A549 (cell line): ENCODE data around the gene TMEM92. TPM values are rescaled to one million over a fixed set of nuclear protein-coding genes. Genes with fewer than 3 reads are reported as not detected.

Experiments used
- ATAC-seq, 2 experiments: fragments of 200-7000 bp in 1 of 2; fragments of >200 bp in 1 of 2; cut with Nextera tagmentation in 1 of 2; cut with Tn5 transposase in 1 of 2; 3 replicates each; pipeline versions ENCODE4 v1.8.0 to v1.9.1; 2018 to 2020; ENCODE audit warnings: mild to moderate bottlenecking in 1 of 2, moderate library complexity in 1 of 2
- CTCF ChIA-PET: fragments of 300-600 bp; sonication (Branson Sonifier 250); formaldehyde crosslinking; extraction: SDS; loops from one replicate; lab custom pipeline; 2021; ENCODE audit warnings: antibody characterized with exemption, inconsistent platforms; lab: Yijun Ruan, JAX
- POLR2A ChIA-PET: fragments of 350-600 bp; formaldehyde crosslinking; extraction: SDS; loops from one replicate; lab custom pipeline; 2021; ENCODE audit warnings: antibody characterized with exemption, inconsistent platforms; lab: Yijun Ruan, JAX
- DNase-seq, 2 experiments: peaks; one replicate each; pipeline versions ENCODE4 v3.0.0 to v3.0.0-alpha.2; 2011 to 2016; ENCODE audit warnings: low read depth in 1 of 2, low spot score in 1 of 2
- FAIRE-seq: peaks from 2 replicates; lab custom pipeline; 2011; peaks lifted over from hg19 to GRCh38; lab: Jason Lieb, UNC
- H3K27ac ChIP-seq, 2 experiments: fragments of >200 bp; sonication (Bioruptor Twin); formaldehyde crosslinking; 3 replicates each; pipeline ENCODE4 v1.5.1; 2016 to 2017
- H3K4me1 ChIP-seq: fragments of >200 bp; sonication (Bioruptor Twin); formaldehyde crosslinking; 3 replicates; pipeline ENCODE4 v1.6.1; 2016
- H3K4me2 ChIP-seq: fragments of >200 bp; sonication (Bioruptor Twin); formaldehyde crosslinking; 3 replicates; pipeline ENCODE4 v1.6.1; 2016
- H3K4me3 ChIP-seq: fragments of >200 bp; sonication (Bioruptor Twin); formaldehyde crosslinking; 3 replicates; pipeline ENCODE4 v1.5.1; 2016
- H3K9me3 ChIP-seq: fragments of >200 bp; sonication (Bioruptor Twin); formaldehyde crosslinking; 3 replicates; pipeline ENCODE4 v1.6.1; 2016
- BHLHE40 ChIP-seq: IDR thresholded peaks from 2 replicates; pipeline ENCODE4 v1.6.1; 2012; ENCODE audit warnings: low read depth, low read length, inconsistent platforms
- CBX2 ChIP-seq: fragments of 200-600 bp; sonication (generic); IDR thresholded peaks from 2 replicates; pipeline ENCODE4 v1.6.1; 2016; ENCODE audit warnings: low read depth, mild to moderate bottlenecking, borderline replicate concordance
- CBX8 ChIP-seq: fragments of 200-600 bp; sonication (generic); IDR thresholded peaks from 2 replicates; pipeline ENCODE4 v1.6.1; 2016
- CHD2 ChIP-seq: fragments of 150-350 bp; IDR thresholded peaks from 2 replicates; pipeline ENCODE4 v1.6.1; 2014; ENCODE audit warnings: low read length; ENCODE audit not compliant: partially characterized antibody
- CTCF ChIP-seq: fragments of >200 bp; sonication (Bioruptor Twin); formaldehyde crosslinking; IDR thresholded peaks from 3 replicates; pipeline ENCODE4 v1.5.1; 2016
- E2F6 ChIP-seq: IDR thresholded peaks from 2 replicates; pipeline ENCODE4 v1.6.1; 2012; ENCODE audit warnings: low read depth, borderline replicate concordance
- EHF ChIP-seq: fragments of 250-450 bp; sonication (Bioruptor Pico); IDR thresholded peaks from 2 replicates; pipeline ENCODE4 v1.5.0; 2020; ENCODE audit warnings: mild to moderate bottlenecking
- EHMT2 ChIP-seq: fragments of 200-600 bp; sonication (generic); IDR thresholded peaks from 2 replicates; pipeline ENCODE4 v1.6.1; 2016; ENCODE audit warnings: antibody characterized with exemption, low read depth, mild to moderate bottlenecking, moderate library complexity
- EP300 ChIP-seq, 2 experiments: fragments of >200 bp; sonication (Bioruptor Twin); formaldehyde crosslinking; IDR thresholded peaks; 2 replicates in 1 of 2; 3 replicates in 1 of 2; pipeline ENCODE4 v1.6.1; 2016 to 2017
- FOSL2 ChIP-seq, 2 experiments: fragments of 450-650 bp in 1 of 2; fragments of >200 bp in 1 of 2; sonication (Bioruptor Twin) in 1 of 2; formaldehyde crosslinking; IDR thresholded peaks; 2 replicates each; pipeline versions ENCODE4 v1.5.0 to v1.6.1; 2016 to 2020; ENCODE audit warnings: mild to moderate bottlenecking in 1 of 2, moderate library complexity in 1 of 2
- FOXS1 ChIP-seq: fragments of 250-450 bp; sonication (Bioruptor Pico); IDR thresholded peaks from 2 replicates; pipeline ENCODE4 v1.5.0; 2020; ENCODE audit warnings: mild to moderate bottlenecking, moderate library complexity
- GATA3 ChIP-seq: IDR thresholded peaks from 2 replicates; pipeline ENCODE4 v1.6.1; 2012; ENCODE audit warnings: borderline replicate concordance
- HOXA7 ChIP-seq: fragments of 250-450 bp; sonication (Bioruptor Pico); IDR thresholded peaks from 2 replicates; pipeline ENCODE4 v1.5.0; 2020; ENCODE audit warnings: mild to moderate bottlenecking, moderate library complexity
- HOXB13 ChIP-seq: fragments of 250-450 bp; sonication (Bioruptor Pico); IDR thresholded peaks from 2 replicates; pipeline ENCODE4 v1.5.0; 2020; ENCODE audit warnings: low read depth, mild to moderate bottlenecking, moderate library complexity
- HOXB5 ChIP-seq: fragments of 250-450 bp; sonication (Bioruptor Pico); IDR thresholded peaks from 2 replicates; pipeline ENCODE4 v1.5.0; 2020; ENCODE audit warnings: mild to moderate bottlenecking, moderate library complexity
- JUN ChIP-seq, 2 experiments: fragments of >200 bp; sonication (Bioruptor Twin); formaldehyde crosslinking; IDR thresholded peaks; 2 replicates in 1 of 2; 3 replicates in 1 of 2; pipeline ENCODE4 v1.6.1; 2016 to 2017
- KDM5A ChIP-seq: fragments of 200-600 bp; sonication (generic); IDR thresholded peaks from 2 replicates; pipeline ENCODE4 v1.6.1; 2016; ENCODE audit warnings: antibody characterized with exemption, mild to moderate bottlenecking
- MAFK ChIP-seq: fragments of 450-650 bp; IDR thresholded peaks from 2 replicates; pipeline ENCODE4 v1.6.1; 2014; ENCODE audit not compliant: partially characterized antibody
- MAX ChIP-seq: IDR thresholded peaks from 2 replicates; pipeline ENCODE4 v1.6.1; 2012
- MYC ChIP-seq: IDR thresholded peaks from 2 replicates; pipeline ENCODE4 v1.6.1; 2012; ENCODE audit warnings: mild to moderate bottlenecking, inconsistent platforms, low read length, improper control_type of control experiment, borderline replicate concordance
- NFE2L2 ChIP-seq: fragments of 150-350 bp; conservative IDR thresholded peaks from 2 replicates; pipeline ENCODE4 v1.6.1; 2014; ENCODE audit warnings: low read length
- NPAS2 ChIP-seq: fragments of 250-450 bp; sonication (Bioruptor Pico); IDR thresholded peaks from 2 replicates; pipeline ENCODE4 v1.8.0; 2022; ENCODE audit warnings: mild to moderate bottlenecking, moderate library complexity, borderline replicate concordance
- NR3C1 ChIP-seq: fragments of >200 bp; sonication (Bioruptor Twin); formaldehyde crosslinking; IDR thresholded peaks from 3 replicates; pipeline ENCODE4 v1.6.1; 2017
- PHF8 ChIP-seq: fragments of 200-600 bp; sonication (generic); IDR thresholded peaks from 2 replicates; pipeline ENCODE4 v1.6.1; 2016; ENCODE audit warnings: low read depth, mild to moderate bottlenecking, antibody characterized with exemption, moderate library complexity, borderline replicate concordance
- POLR2A ChIP-seq: IDR thresholded peaks from 2 replicates; pipeline ENCODE4 v1.6.1; 2012; ENCODE audit warnings: mild to moderate bottlenecking, low read length
- POLR2AphosphoS2 ChIP-seq: conservative IDR thresholded peaks from 2 replicates; pipeline ENCODE4 v1.6.1; 2012; ENCODE audit warnings: low read length, improper control_type of control experiment, inconsistent platforms
- RAD21 ChIP-seq, 2 experiments: fragments of >200 bp in 1 of 2; sonication (Bioruptor Twin) in 1 of 2; formaldehyde crosslinking in 1 of 2; IDR thresholded peaks in 1 of 2; conservative IDR thresholded peaks in 1 of 2; 2 replicates in 1 of 2; 3 replicates in 1 of 2; pipeline ENCODE4 v1.6.1; 2012 to 2018; ENCODE audit warnings: inconsistent platforms in 1 of 2
- RCOR1 ChIP-seq: fragments of 150-350 bp; IDR thresholded peaks from 2 replicates; pipeline ENCODE4 v1.6.1; 2014; ENCODE audit warnings: antibody characterized with exemption, low read length, low read depth
- REST ChIP-seq: fragments of 200-600 bp; sonication (generic); IDR thresholded peaks from 2 replicates; pipeline ENCODE4 v1.6.1; 2016; ENCODE audit warnings: antibody characterized with exemption, mild to moderate bottlenecking, moderate library complexity
- RFX5 ChIP-seq: fragments of 450-650 bp; IDR thresholded peaks from 2 replicates; pipeline ENCODE4 v1.7.1; 2014; ENCODE audit warnings: antibody characterized with exemption, mild to moderate bottlenecking, moderate library complexity
- RNF2 ChIP-seq: fragments of 200-600 bp; sonication (generic); IDR thresholded peaks from 2 replicates; pipeline ENCODE4 v1.6.1; 2016; ENCODE audit warnings: low read depth, mild to moderate bottlenecking, antibody characterized with exemption, moderate library complexity, borderline replicate concordance
- SMC3 ChIP-seq: fragments of >200 bp; sonication (Bioruptor Twin); formaldehyde crosslinking; IDR thresholded peaks from 3 replicates; pipeline ENCODE4 v1.6.1; 2018; ENCODE audit warnings: inconsistent platforms
- TFCP2L1 ChIP-seq: fragments of 250-450 bp; sonication (Bioruptor Pico); IDR thresholded peaks from 2 replicates; pipeline ENCODE4 v1.5.0; 2021; ENCODE audit warnings: mild to moderate bottlenecking
- TP53 ChIP-seq: fragments of 250-450 bp; sonication (Bioruptor Pico); IDR thresholded peaks from 2 replicates; pipeline ENCODE4 v1.5.0; 2021; ENCODE audit warnings: mild to moderate bottlenecking, moderate library complexity
- ZC3H11A ChIP-seq: fragments of 450-650 bp; IDR thresholded peaks from 2 replicates; pipeline ENCODE4 v1.6.1; 2014; ENCODE audit warnings: antibody characterized with exemption, mild to moderate bottlenecking
- ZFP36 ChIP-seq: fragments of 450-650 bp; IDR thresholded peaks from 2 replicates; pipeline ENCODE4 v1.6.1; 2014; ENCODE audit warnings: borderline replicate concordance; ENCODE audit not compliant: partially characterized antibody
- WGBS: methylation state at CpG from one replicate; pipeline ENCODE4 v1.1.6; 2017; ENCODE audit errors: missing lambda C conversion rate; 5-methylcytosine and 5-hydroxymethylcytosine counted together
- polyA plus RNA-seq, 4 experiments: library from polyadenylated mRNA; depleted of rRNA in 3 of 4; stranded (reverse); fragments of >200 nt; fragmentation: RNase III in 1 of 4; extraction: RNeasy Plus Mini Kit Qiagen cat#74134 plus additional on column Dnase treatment in 1 of 4; gene quantifications; 2 replicates in 3 of 4; 3 replicates in 1 of 4; pipeline ENCODE4 v1.2.3, GENCODE V29; 2011 to 2017

TMEM92 gene
- polyA plus RNA-seq, 2 of the 4 experiments (the other 2 are of a cell fraction): 10.3 to 27.5 TPM

- H3K9me3 ChIP-seq: no peaks in the 10 kb centered on the region
- FAIRE-seq (no peak), DNase-seq (peak; percentile 48 to 73), ATAC-seq (peak; percentile 48 to 71; a peak in 5 of 6 replicates)
- H3K4me3 ChIP-seq: peak overlapping the region; percentile 51
- peak overlapping the region; percentile 94 for H3K4me2 ChIP-seq
- H3K4me1 ChIP-seq: peaks cover 53% of the 10 kb centered on the region
- WGBS: 5% methylated on average over 34 of the region's 57 CpGs
- peak overlapping the region; percentile 77 to 91 for H3K27ac ChIP-seq
- CTCF ChIA-PET: interaction anchor here (0.6 to 41.2 kb wide), 27 partner anchors 11 to 162 kb away, joined by 3 to 1256 read pairs (median 4); partner anchors contain the start of gene COL1A1
- POLR2A ChIA-PET: interaction anchor here (2.1 to 2.6 kb wide), 2 partner anchors 16 to 72 kb away, joined by 12 to 24 read pairs; partner anchors contain the start of gene COL1A1
- TF ChIP-seq CBX2 (no peak), GATA3 (no peak), REST (no peak), MAFK (no peak), NFE2L2 (no peak), POLR2AphosphoS2 (no peak), RNF2 (no peak), CHD2 (no peak), RCOR1 (no peak), TP53 (CRISPR knock-in tag) (no peak), ZC3H11A (no peak), MAX (peak; percentile 46; the same call in 1 of the 2 replicates), RAD21 (conservative IDR thresholded peaks at IDR 0.05 in 1 of 2, IDR thresholded peaks at IDR 0.05 in 1 of 2) (peak; percentile 70 to 98), EP300 (IDR thresholded peaks at IDR 0.05) (no peak), HOXA7 (CRISPR knock-in tag) (no peak), MYC (no peak), FOXS1 (CRISPR knock-in tag) (no peak), SMC3 (peak; percentile 100), E2F6 (no peak), FOSL2 (IDR thresholded peaks at IDR 0.05) (no peak), FOSL2 (CRISPR knock-in tag; IDR thresholded peaks at IDR 0.05) (no peak), PHF8 (peak; percentile 38; the same call in 1 of the 2 replicates), CBX8 (no peak), EHMT2 (no peak), RFX5 (no peak), CTCF (peak; percentile 100), HOXB5 (CRISPR knock-in tag) (no peak), ZFP36 (no peak), KDM5A (peak; percentile 77; the same call in 1 of the 2 replicates), NPAS2 (no peak), BHLHE40 (no peak), NR3C1 (no peak), POLR2A (no peak), HOXB13 (CRISPR knock-in tag) (no peak), EHF (CRISPR knock-in tag) (no peak), TFCP2L1 (CRISPR knock-in tag) (no peak), JUN (IDR thresholded peaks at IDR 0.05) (peak in 1 of 2 experiments; percentile 32; a peak in 2 of 5 replicates)
Observed at GRCh38 chr17:50272711-50273653, 1.3 kb upstream of the TMEM92 start.
